ENCODE results near the gene LAMC3.

Gene LAMC3

DNA sequence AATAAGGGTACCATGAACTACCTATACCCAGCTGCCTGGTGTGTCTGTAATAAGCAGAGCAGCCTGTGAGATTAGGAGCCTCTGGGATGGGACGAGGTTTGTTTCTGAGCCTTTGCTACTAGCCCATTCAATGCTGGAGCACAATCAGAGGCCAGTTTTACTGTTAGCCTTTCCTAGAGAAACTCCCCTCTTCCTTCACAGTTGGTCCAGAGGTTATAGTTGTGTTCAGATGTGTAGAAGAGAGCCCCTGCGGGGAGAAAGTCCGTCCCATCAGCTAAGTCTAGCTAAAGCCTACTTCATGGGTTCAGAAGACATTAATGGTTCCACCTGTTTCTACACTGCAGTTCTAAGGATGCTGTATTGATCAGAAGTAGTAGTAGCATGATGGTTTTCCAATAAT, 133.2 kb downstream of the LAMC3 start:
- TF ChIP-seq, protein P1, sequence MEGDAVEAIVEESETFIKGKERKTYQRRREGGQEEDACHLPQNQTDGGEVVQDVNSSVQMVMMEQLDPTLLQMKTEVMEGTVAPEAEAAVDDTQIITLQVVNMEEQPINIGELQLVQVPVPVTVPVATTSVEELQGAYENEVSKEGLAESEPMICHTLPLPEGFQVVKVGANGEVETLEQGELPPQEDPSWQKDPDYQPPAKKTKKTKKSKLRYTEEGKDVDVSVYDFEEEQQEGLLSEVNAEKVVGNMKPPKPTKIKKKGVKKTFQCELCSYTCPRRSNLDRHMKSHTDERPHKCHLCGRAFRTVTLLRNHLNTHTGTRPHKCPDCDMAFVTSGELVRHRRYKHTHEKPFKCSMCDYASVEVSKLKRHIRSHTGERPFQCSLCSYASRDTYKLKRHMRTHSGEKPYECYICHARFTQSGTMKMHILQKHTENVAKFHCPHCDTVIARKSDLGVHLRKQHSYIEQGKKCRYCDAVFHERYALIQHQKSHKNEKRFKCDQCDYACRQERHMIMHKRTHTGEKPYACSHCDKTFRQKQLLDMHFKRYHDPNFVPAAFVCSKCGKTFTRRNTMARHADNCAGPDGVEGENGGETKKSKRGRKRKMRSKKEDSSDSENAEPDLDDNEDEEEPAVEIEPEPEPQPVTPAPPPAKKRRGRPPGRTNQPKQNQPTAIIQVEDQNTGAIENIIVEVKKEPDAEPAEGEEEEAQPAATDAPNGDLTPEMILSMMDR (IDR thresholded peaks at IDR 0.05) = no peak
- no peak for TF ChIP-seq ZFX (IDR thresholded peaks at IDR 0.05; ENCODE audit: borderline replicate concordance)
- no peak overlapping the region for H3K27ac ChIP-seq
